Osteocyte (in vitro differentiated cells): Measurements from ENCODE around the gene CHD6. TPM values are rescaled to one million over a fixed set of nuclear protein-coding genes. Genes with fewer than 3 reads are reported as not detected.

Experiments used
- DNase-seq: peaks from one replicate; pipeline ENCODE4 v3.0.0; 2021; ENCODE audit warnings: mixed read lengths; ENCODE audit not compliant: unreplicated experiment; ENCODE audit errors: extremely low spot score
- H3K27ac Mint-ChIP-seq: one replicate; pipeline ENCODE4 v1.8.0; 2021; ENCODE audit warnings: mild to moderate bottlenecking, mixed read lengths; ENCODE audit not compliant: unreplicated experiment
- H3K27me3 Mint-ChIP-seq: one replicate; pipeline ENCODE4 v1.8.0; 2021; ENCODE audit warnings: mixed read lengths; ENCODE audit not compliant: unreplicated experiment
- H3K36me3 Mint-ChIP-seq: one replicate; pipeline ENCODE4 v1.8.0; 2021; ENCODE audit warnings: mixed read lengths; ENCODE audit not compliant: unreplicated experiment
- H3K4me1 Mint-ChIP-seq: one replicate; pipeline ENCODE4 v1.8.0; 2021; ENCODE audit warnings: mixed read lengths; ENCODE audit not compliant: unreplicated experiment
- H3K4me3 Mint-ChIP-seq: one replicate; pipeline ENCODE4 v1.8.0; 2021; ENCODE audit warnings: mild to moderate bottlenecking, moderate library complexity, mixed read lengths; ENCODE audit not compliant: unreplicated experiment
- H3K9me3 Mint-ChIP-seq: one replicate; pipeline ENCODE4 v1.8.0; 2021; ENCODE audit warnings: mixed read lengths; ENCODE audit not compliant: unreplicated experiment
- CTCF ChIP-seq: fragments of 200-600 bp; sonication (generic); IDR thresholded peaks from 2 replicates; pipeline ENCODE4 v1.5.0; 2021; ENCODE audit warnings: antibody characterized with exemption, mild to moderate bottlenecking, moderate library complexity
- total RNA-seq: library from RNA; stranded (reverse); gene quantifications from 2 replicates; pipeline ENCODE4 v1.2.1, GENCODE V29; 2021

CHD6 gene
- total RNA-seq, 1 donor from 2014 or later = 51.4 TPM

GRCh38 chr20:41457173-41457857 lies 160.9 kb downstream of the CHD6 start:
- Mint-ChIP-seq H3K4me3 (no peak overlapping the region), H3K9me3 (no peaks in the 10 kb centered on the region), H3K4me1 (no peaks in the 10 kb centered on the region), H3K27ac (no peak overlapping the region), H3K36me3 (peaks cover 56% of the 10 kb centered on the region), H3K27me3 (no peaks in the 10 kb centered on the region)
- TF ChIP-seq CTCF = no peak
- DNase-seq = no peak

DNA sequence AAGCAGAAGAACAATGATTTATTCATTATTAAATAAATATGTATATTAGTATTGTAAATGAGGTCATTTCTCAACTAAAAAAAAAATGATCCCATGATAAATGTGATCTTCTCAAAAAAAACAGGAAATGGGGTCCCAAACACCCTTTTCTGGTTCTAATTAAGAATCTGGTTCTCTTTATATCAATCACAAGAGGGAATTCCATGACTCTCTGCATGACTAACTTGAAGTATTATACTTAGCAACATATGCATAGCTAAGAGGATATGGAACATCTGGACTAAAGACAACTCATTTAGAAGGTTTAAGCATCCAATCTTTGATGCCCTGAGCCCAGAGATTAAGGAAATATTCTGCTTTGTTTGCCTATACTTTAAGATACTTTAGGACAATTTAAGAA lies 161.8 kb downstream of the CHD6 start:
- no peaks in the 10 kb centered on the region for H3K9me3 Mint-ChIP-seq
- no peaks in the 10 kb centered on the region for H3K4me1 Mint-ChIP-seq
- H3K36me3 Mint-ChIP-seq = peaks cover 60% of the 10 kb centered on the region

GRCh38 chr20:41454250-41454649 lies 163.9 kb downstream of the CHD6 start:
- Mint-ChIP-seq H3K4me3 (no peak overlapping the region), H3K4me1 (no peaks in the 10 kb centered on the region), H3K27ac (no peak overlapping the region), H3K9me3 (no peaks in the 10 kb centered on the region), H3K36me3 (peaks cover 62% of the 10 kb centered on the region), H3K27me3 (no peaks in the 10 kb centered on the region)
- no peak for TF ChIP-seq CTCF
- DNase-seq = no peak

More for the DNA sequence above, 161.8 kb downstream of the CHD6 start:
- no peak overlapping the region for H3K4me3 Mint-ChIP-seq
- no peak for DNase-seq
- H3K27me3 Mint-ChIP-seq = no peaks in the 10 kb centered on the region
- no peak overlapping the region for H3K27ac Mint-ChIP-seq
- no peak for TF ChIP-seq CTCF

GRCh38 chr20:41453010-41453950 lies 164.9 kb downstream of the CHD6 start:
- Mint-ChIP-seq H3K27ac (no peak overlapping the region), H3K4me1 (no peaks in the 10 kb centered on the region), H3K9me3 (no peaks in the 10 kb centered on the region), H3K4me3 (no peak overlapping the region), H3K36me3 (peaks cover 62% of the 10 kb centered on the region), H3K27me3 (no peaks in the 10 kb centered on the region)
- no peak for TF ChIP-seq CTCF
- no peak for DNase-seq

DNA sequence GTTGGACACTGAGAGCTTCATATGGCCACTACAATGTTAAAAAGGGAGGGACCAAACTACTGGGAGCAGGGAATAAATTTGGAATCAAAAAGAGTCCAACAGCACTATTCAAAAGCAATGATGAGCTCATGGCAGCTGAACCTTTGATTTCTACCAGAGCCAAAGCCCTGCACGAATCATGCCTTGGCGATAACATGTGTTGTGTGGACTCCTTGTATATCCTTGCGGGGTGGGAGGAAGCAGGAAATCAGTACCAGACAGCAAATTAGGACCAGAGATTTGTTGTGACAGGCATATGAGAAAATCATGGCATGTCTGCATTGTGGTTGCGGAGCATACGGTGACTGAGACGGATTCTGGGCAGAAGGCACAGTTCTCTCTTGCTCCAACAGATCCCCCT lies 166.0 kb downstream of the CHD6 start:
- Mint-ChIP-seq H3K9me3 (no peaks in the 10 kb centered on the region), H3K36me3 (peaks cover 71% of the 10 kb centered on the region), H3K27me3 (no peaks in the 10 kb centered on the region), H3K4me1 (no peaks in the 10 kb centered on the region), H3K27ac (no peak overlapping the region), H3K4me3 (no peak overlapping the region)
- no peak for DNase-seq
- no peak for TF ChIP-seq CTCF
